Parathyroid adenoma (tissue), 2 donors: Measurements from ENCODE around the gene ITGAD.

Experiments
- H2AFZ ChIP-seq: fragments of 300-600 bp; sonication (generic); one replicate; pipeline ENCODE4 v1.7.0; 2017; ENCODE audit warnings: antibody characterized with exemption, mild to moderate bottlenecking
- H3K27ac ChIP-seq: fragments of 300-600 bp; sonication (generic); one replicate; pipeline ENCODE4 v1.7.0; 2017
- H3K27me3 ChIP-seq: fragments of 300-600 bp; sonication (generic); one replicate; pipeline ENCODE4 v1.7.0; 2017; ENCODE audit warnings: low read length; ENCODE audit not compliant: control insufficient read depth, insufficient read depth
- H3K36me3 ChIP-seq: fragments of 300-600 bp; sonication (generic); one replicate; pipeline ENCODE4 v1.7.0; 2017; ENCODE audit warnings: low read length; ENCODE audit not compliant: control insufficient read depth, insufficient read depth
- H3K4me1 ChIP-seq: fragments of 300-600 bp; sonication (generic); one replicate; pipeline ENCODE4 v1.7.0; 2017; ENCODE audit warnings: control low read depth
- H3K4me2 ChIP-seq: fragments of 300-600 bp; sonication (generic); one replicate; pipeline ENCODE4 v1.7.0; 2017; ENCODE audit warnings: low read length
- H3K4me3 ChIP-seq: fragments of 300-600 bp; sonication (generic); one replicate; pipeline ENCODE4 v1.7.0; 2017; ENCODE audit warnings: low read depth, low read length
- H3K79me2 ChIP-seq: fragments of 300-600 bp; sonication (generic); one replicate; pipeline ENCODE4 v1.7.0; 2017; ENCODE audit warnings: control low read depth
- H3K9ac ChIP-seq: fragments of 300-600 bp; sonication (generic); one replicate; pipeline ENCODE4 v1.7.0; 2017; ENCODE audit warnings: mild to moderate bottlenecking
- H3K9me3 ChIP-seq: fragments of 300-600 bp; sonication (generic); one replicate; pipeline ENCODE4 v1.7.0; 2017; ENCODE audit warnings: low read length; ENCODE audit not compliant: control insufficient read depth
- TF ChIP-seq, protein P1 (sequence below): fragments of 300-600 bp; sonication (generic); IDR thresholded peaks from one replicate; pipeline ENCODE4 v1.7.0; 2017; ENCODE audit warnings: antibody characterized with exemption, mild to moderate bottlenecking
- donor health status: primary hyperparathyroidism.

ITGAD gene

GRCh38 chr16:31361201-31362110 is 31.7 kb upstream of the ITGAD start:
- H2AFZ ChIP-seq = no peak overlapping the region
- no peaks in the 10 kb centered on the region for H3K27me3 ChIP-seq
- H3K4me2 ChIP-seq = no peak overlapping the region
- no peaks in the 10 kb centered on the region for H3K4me1 ChIP-seq
- TF ChIP-seq, protein P1, sequence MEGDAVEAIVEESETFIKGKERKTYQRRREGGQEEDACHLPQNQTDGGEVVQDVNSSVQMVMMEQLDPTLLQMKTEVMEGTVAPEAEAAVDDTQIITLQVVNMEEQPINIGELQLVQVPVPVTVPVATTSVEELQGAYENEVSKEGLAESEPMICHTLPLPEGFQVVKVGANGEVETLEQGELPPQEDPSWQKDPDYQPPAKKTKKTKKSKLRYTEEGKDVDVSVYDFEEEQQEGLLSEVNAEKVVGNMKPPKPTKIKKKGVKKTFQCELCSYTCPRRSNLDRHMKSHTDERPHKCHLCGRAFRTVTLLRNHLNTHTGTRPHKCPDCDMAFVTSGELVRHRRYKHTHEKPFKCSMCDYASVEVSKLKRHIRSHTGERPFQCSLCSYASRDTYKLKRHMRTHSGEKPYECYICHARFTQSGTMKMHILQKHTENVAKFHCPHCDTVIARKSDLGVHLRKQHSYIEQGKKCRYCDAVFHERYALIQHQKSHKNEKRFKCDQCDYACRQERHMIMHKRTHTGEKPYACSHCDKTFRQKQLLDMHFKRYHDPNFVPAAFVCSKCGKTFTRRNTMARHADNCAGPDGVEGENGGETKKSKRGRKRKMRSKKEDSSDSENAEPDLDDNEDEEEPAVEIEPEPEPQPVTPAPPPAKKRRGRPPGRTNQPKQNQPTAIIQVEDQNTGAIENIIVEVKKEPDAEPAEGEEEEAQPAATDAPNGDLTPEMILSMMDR = no peak
- no peaks in the 10 kb centered on the region for H3K9me3 ChIP-seq
- H3K27ac ChIP-seq = no peak overlapping the region
- H3K4me3 ChIP-seq = no peak overlapping the region
- no peak overlapping the region for H3K9ac ChIP-seq
- no peaks in the 10 kb centered on the region for H3K79me2 ChIP-seq
- no peaks in the 10 kb centered on the region for H3K36me3 ChIP-seq

DNA sequence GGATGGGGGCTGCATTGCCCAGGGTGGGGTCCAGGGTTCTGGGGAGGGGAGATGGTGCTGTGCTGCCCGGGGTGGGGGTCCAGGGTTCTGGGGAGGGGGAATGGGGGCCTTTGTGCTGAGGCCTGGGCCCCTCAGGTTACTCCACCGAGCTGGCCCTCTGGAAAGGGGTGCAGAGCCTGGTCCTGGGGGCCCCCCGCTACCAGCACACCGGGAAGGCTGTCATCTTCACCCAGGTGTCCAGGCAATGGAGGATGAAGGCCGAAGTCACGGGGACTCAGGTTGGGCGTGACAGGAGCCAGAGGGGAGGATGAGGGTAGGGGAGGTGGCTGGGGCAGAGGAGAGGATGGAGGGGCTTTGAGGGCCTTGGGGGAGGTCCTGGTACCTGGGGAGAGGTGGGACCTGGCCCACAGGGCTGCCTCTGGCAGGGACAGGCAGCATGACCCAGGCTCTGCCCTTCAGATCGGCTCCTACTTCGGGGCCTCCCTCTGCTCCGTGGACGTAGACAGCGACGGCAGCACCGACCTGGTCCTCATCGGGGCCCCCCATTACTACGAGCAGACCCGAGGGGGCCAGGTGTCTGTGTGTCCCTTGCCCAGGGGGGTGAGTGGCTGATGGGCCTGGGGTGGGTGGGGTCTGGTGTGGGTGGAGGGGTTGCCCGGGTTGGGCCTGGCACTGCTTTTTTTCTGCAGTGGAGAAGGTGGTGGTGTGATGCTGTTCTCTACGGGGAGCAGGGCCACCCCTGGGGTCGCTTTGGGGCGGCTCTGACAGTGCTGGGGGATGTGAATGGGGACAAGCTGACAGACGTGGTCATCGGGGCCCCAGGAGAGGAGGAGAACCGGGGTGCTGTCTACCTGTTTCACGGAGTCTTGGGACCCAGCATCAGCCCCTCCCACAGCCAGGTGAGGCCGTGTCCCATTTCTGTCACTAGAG is 30.4 kb upstream of the ITGAD start:
- no peaks in the 10 kb centered on the region for H3K27me3 ChIP-seq
- H3K27ac ChIP-seq = no peak overlapping the region
- TF ChIP-seq, protein P1 = no peak
- H3K4me1 ChIP-seq = no peaks in the 10 kb centered on the region
- no peak overlapping the region for H2AFZ ChIP-seq
- H3K4me3 ChIP-seq = no peak overlapping the region
- no peaks in the 10 kb centered on the region for H3K36me3 ChIP-seq
- no peak overlapping the region for H3K4me2 ChIP-seq
- H3K9me3 ChIP-seq = no peaks in the 10 kb centered on the region
- H3K9ac ChIP-seq = no peak overlapping the region
- no peaks in the 10 kb centered on the region for H3K79me2 ChIP-seq

DNA sequence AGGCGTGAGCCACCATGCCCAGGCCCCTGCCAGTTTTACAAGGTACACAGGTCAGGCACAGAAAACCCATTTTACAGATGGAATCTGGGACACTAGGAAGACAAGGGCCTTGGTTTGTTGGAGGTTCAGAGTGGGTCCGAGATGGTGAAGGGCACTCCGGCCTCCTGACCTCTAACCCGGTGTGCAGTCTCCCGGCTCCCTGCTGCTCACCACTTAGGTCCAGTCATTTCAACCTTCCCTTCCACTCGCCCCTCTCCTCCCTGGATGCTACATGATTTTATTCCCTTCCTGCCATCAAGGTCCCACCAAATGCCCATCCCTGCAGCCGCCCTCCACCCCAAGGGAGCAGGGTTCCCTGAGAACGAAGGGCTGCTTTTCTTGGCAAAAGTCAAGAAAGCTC is 29.4 kb upstream of the ITGAD start:
- Histone ChIP-seq H3K9me3 (no peaks in the 10 kb centered on the region), H3K36me3 (no peaks in the 10 kb centered on the region), H3K4me2 (no peak overlapping the region), H2AFZ (no peak overlapping the region), H3K27ac (no peak overlapping the region), H3K4me3 (no peak overlapping the region), H3K9ac (no peak overlapping the region), H3K27me3 (no peaks in the 10 kb centered on the region), H3K79me2 (no peaks in the 10 kb centered on the region), H3K4me1 (no peaks in the 10 kb centered on the region)
- TF ChIP-seq, protein P1 = no peak

DNA sequence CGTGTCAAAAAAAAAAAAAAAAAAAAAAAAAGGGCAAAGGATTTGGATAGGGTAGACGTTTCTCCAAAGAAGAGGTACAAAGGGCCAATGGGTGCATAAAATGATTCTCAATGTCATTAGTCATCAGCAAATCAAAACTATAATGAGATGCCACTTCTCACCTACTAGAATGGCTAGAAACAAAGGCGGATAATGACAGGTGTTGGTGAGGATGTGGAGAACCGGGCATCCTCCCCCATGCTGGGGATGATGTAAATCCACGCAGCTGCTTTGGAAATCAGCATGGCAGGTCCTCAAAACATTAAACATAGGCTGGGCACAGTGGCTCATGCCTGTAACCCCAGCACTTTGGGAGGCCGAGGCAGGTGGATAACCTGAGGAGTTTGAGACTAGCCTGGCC is 28.7 kb upstream of the ITGAD start:
- Histone ChIP-seq H3K4me2 (no peak overlapping the region), H3K36me3 (no peaks in the 10 kb centered on the region), H3K9me3 (no peaks in the 10 kb centered on the region), H3K9ac (no peak overlapping the region), H3K4me3 (no peak overlapping the region), H3K4me1 (no peaks in the 10 kb centered on the region), H3K79me2 (no peaks in the 10 kb centered on the region), H2AFZ (no peak overlapping the region), H3K27ac (no peak overlapping the region), H3K27me3 (no peaks in the 10 kb centered on the region)
- TF ChIP-seq, protein P1 = no peak
